GM12892 (cell line): ENCODE measurements around the gene NECTIN3.

ENCODE experiments used
- POLR2A ChIP-seq: IDR thresholded peaks from 2 replicates; pipeline ENCODE4 v1.6.1; 2011; ENCODE audit warnings: low read depth, low read length, control low read depth
- TAF1 ChIP-seq: IDR thresholded peaks from 2 replicates; pipeline ENCODE4 v1.6.1; 2011; ENCODE audit warnings: low read depth, mild to moderate bottlenecking, control low read depth, low read length, borderline replicate concordance

- TF ChIP-seq POLR2A (no peak), TAF1 (no peak)
Observed at GRCh38 chr3:111151438-111151837, 79.8 kb downstream of the NECTIN3 start.
